IPS-18a (cell line): ENCODE data around the gene RNGTT.

Experiments
- H3K27ac ChIP-seq: one replicate; pipeline ENCODE4 v1.5.1; 2013; ENCODE audit warnings: low read length
- H3K27me3 ChIP-seq: one replicate; pipeline ENCODE4 v1.6.1; 2013; ENCODE audit warnings: mild to moderate bottlenecking, low read length; ENCODE audit not compliant: control insufficient read depth, insufficient read depth
- H3K36me3 ChIP-seq: one replicate; pipeline ENCODE4 v1.6.1; 2013; ENCODE audit warnings: low read depth, low read length; ENCODE audit not compliant: control insufficient read depth
- H3K4me1 ChIP-seq: one replicate; pipeline ENCODE4 v1.6.1; 2013; ENCODE audit warnings: low read depth, low read length; ENCODE audit not compliant: control insufficient read depth
- H3K4me3 ChIP-seq: one replicate; pipeline ENCODE4 v1.5.1; 2013; ENCODE audit warnings: low read length
- H3K9ac ChIP-seq: one replicate; pipeline ENCODE4 v1.6.1; 2013; ENCODE audit warnings: mild to moderate bottlenecking, low read length, moderate library complexity
- H3K9me3 ChIP-seq: one replicate; pipeline ENCODE4 v1.6.1; 2013; ENCODE audit warnings: low read depth, low read length; ENCODE audit not compliant: control insufficient read depth

Gene RNGTT

GRCh38 chr6:88662653-88663174 lies 300.7 kb downstream of the RNGTT start:
- H3K4me1 ChIP-seq: no peaks in the 10 kb centered on the region
- H3K9ac ChIP-seq: no peak overlapping the region
- H3K36me3 ChIP-seq: no peaks in the 10 kb centered on the region
- peaks cover 6% of the 10 kb centered on the region for H3K9me3 ChIP-seq
- H3K4me3 ChIP-seq: no peak overlapping the region
- no peak overlapping the region for H3K27ac ChIP-seq
- H3K27me3 ChIP-seq: no peaks in the 10 kb centered on the region

GRCh38 chr6:88662163-88662580 lies 301.2 kb downstream of the RNGTT start:
- no peak overlapping the region for H3K27ac ChIP-seq
- peaks cover 6% of the 10 kb centered on the region for H3K9me3 ChIP-seq
- H3K4me1 ChIP-seq: no peaks in the 10 kb centered on the region
- H3K27me3 ChIP-seq: no peaks in the 10 kb centered on the region
- H3K9ac ChIP-seq: no peak overlapping the region
- H3K36me3 ChIP-seq: no peaks in the 10 kb centered on the region
- no peak overlapping the region for H3K4me3 ChIP-seq

- H3K36me3 ChIP-seq: no peaks in the 10 kb centered on the region
- no peak overlapping the region for H3K4me3 ChIP-seq
- H3K27ac ChIP-seq: no peak overlapping the region
- H3K9ac ChIP-seq: no peak overlapping the region
- no peaks in the 10 kb centered on the region for H3K27me3 ChIP-seq
- peaks cover 6% of the 10 kb centered on the region for H3K9me3 ChIP-seq
- H3K4me1 ChIP-seq: no peaks in the 10 kb centered on the region
These were observed 302.3 kb downstream of the RNGTT start for GRCh38 chr6:88661136-88661535.

GRCh38 chr6:88655586-88655985 lies 307.8 kb downstream of the RNGTT start:
- H3K4me3 ChIP-seq: no peak overlapping the region
- H3K9ac ChIP-seq: no peak overlapping the region
- no peaks in the 10 kb centered on the region for H3K9me3 ChIP-seq
- H3K27me3 ChIP-seq: no peaks in the 10 kb centered on the region
- H3K4me1 ChIP-seq: no peaks in the 10 kb centered on the region
- no peak overlapping the region for H3K27ac ChIP-seq
- no peaks in the 10 kb centered on the region for H3K36me3 ChIP-seq

GRCh38 chr6:88653936-88654335 lies 309.5 kb downstream of the RNGTT start:
- Histone ChIP-seq H3K4me1 (no peaks in the 10 kb centered on the region), H3K27ac (no peak overlapping the region)

GRCh38 chr6:88651400-88651799 lies 312.0 kb downstream of the RNGTT start:
- Histone ChIP-seq H3K36me3 (no peaks in the 10 kb centered on the region), H3K27ac (no peak overlapping the region), H3K4me3 (no peak overlapping the region), H3K27me3 (no peaks in the 10 kb centered on the region), H3K9me3 (no peaks in the 10 kb centered on the region), H3K4me1 (no peaks in the 10 kb centered on the region), H3K9ac (no peak overlapping the region)

More at GRCh38 chr6:88653936-88654335, 309.5 kb downstream of the RNGTT start:
- no peaks in the 10 kb centered on the region for H3K36me3 ChIP-seq
- no peak overlapping the region for H3K4me3 ChIP-seq
- no peaks in the 10 kb centered on the region for H3K27me3 ChIP-seq
- no peaks in the 10 kb centered on the region for H3K9me3 ChIP-seq
- no peak overlapping the region for H3K9ac ChIP-seq

GRCh38 chr6:88650979-88651378 lies 312.4 kb downstream of the RNGTT start:
- Histone ChIP-seq H3K27ac (no peak overlapping the region), H3K27me3 (no peaks in the 10 kb centered on the region), H3K4me3 (no peak overlapping the region), H3K36me3 (no peaks in the 10 kb centered on the region), H3K9ac (no peak overlapping the region), H3K9me3 (no peaks in the 10 kb centered on the region), H3K4me1 (no peaks in the 10 kb centered on the region)

GRCh38 chr6:88650029-88650619 lies 313.3 kb downstream of the RNGTT start:
- H3K36me3 ChIP-seq: no peaks in the 10 kb centered on the region
- H3K27ac ChIP-seq: no peak overlapping the region
- H3K27me3 ChIP-seq: no peaks in the 10 kb centered on the region
- H3K9ac ChIP-seq: no peak overlapping the region
- no peak overlapping the region for H3K4me3 ChIP-seq
- H3K9me3 ChIP-seq: no peaks in the 10 kb centered on the region
- H3K4me1 ChIP-seq: no peaks in the 10 kb centered on the region

GRCh38 chr6:88641178-88641903 lies 322.1 kb downstream of the RNGTT start:
- Histone ChIP-seq H3K9ac (no peak overlapping the region), H3K4me3 (no peak overlapping the region), H3K27me3 (no peaks in the 10 kb centered on the region), H3K9me3 (no peaks in the 10 kb centered on the region), H3K36me3 (no peaks in the 10 kb centered on the region), H3K27ac (no peak overlapping the region), H3K4me1 (peaks cover 8% of the 10 kb centered on the region)

- peaks cover 8% of the 10 kb centered on the region for H3K4me1 ChIP-seq
These were observed 325.5 kb downstream of the RNGTT start for GRCh38 chr6:88637761-88638545.

GRCh38 chr6:88636871-88637270 lies 326.5 kb downstream of the RNGTT start:
- no peaks in the 10 kb centered on the region for H3K9me3 ChIP-seq
- no peaks in the 10 kb centered on the region for H3K27me3 ChIP-seq
- H3K27ac ChIP-seq: no peak overlapping the region
- H3K4me1 ChIP-seq: peaks cover 8% of the 10 kb centered on the region
- H3K9ac ChIP-seq: no peak overlapping the region
- H3K36me3 ChIP-seq: no peaks in the 10 kb centered on the region
- H3K4me3 ChIP-seq: no peak overlapping the region

More at GRCh38 chr6:88637761-88638545, 325.5 kb downstream of the RNGTT start:
- no peak overlapping the region for H3K27ac ChIP-seq
- no peaks in the 10 kb centered on the region for H3K36me3 ChIP-seq
- no peak overlapping the region for H3K4me3 ChIP-seq
- H3K27me3 ChIP-seq: no peaks in the 10 kb centered on the region
- H3K9me3 ChIP-seq: no peaks in the 10 kb centered on the region
- no peak overlapping the region for H3K9ac ChIP-seq
